OCI-LY3 (cell line): ENCODE measurements around the gene TANGO2.

Source experiments
- H2AFZ ChIP-seq: fragments of 200-600, 300-600 bp; shearing (Covaris generic); 2 replicates; pipeline ENCODE4 v1.6.0; 2014; ENCODE audit warnings: antibody characterized with exemption, low read depth, low read length
- H3K27ac ChIP-seq: fragments of 200-600, 300-600 bp; sonication (generic); 2 replicates; pipeline ENCODE4 v1.5.1; 2014; ENCODE audit warnings: mild to moderate bottlenecking, low read length, moderate library complexity, mixed read lengths
- H3K27me3 ChIP-seq: fragments of 200-600, 300-600 bp; sonication (generic); 2 replicates; pipeline ENCODE4 v1.6.1; 2014; ENCODE audit warnings: low read depth, low read length, mixed read lengths
- H3K36me3 ChIP-seq: fragments of 200-600, 300-600 bp; sonication (generic); replicated peaks from 2 replicates; pipeline ENCODE3; 2014; ENCODE audit warnings: low read depth, low read length, mixed read lengths
- H3K4me1 ChIP-seq: fragments of 300-600, 200-600 bp; sonication (generic); 2 replicates; pipeline ENCODE4 v1.6.1; 2014; ENCODE audit warnings: low read length, mixed read lengths
- H3K4me2 ChIP-seq: fragments of 200-600, 300-600 bp; sonication (generic); 2 replicates; pipeline ENCODE4 v1.6.1; 2014; ENCODE audit warnings: low read length, mixed read lengths
- H3K4me3 ChIP-seq: fragments of 300-600, 200-600 bp; sonication (generic); 2 replicates; pipeline ENCODE4 v1.5.1; 2014; ENCODE audit warnings: antibody characterized with exemption, mild to moderate bottlenecking, low read length, moderate library complexity
- H3K79me2 ChIP-seq: fragments of 300-600, 200-600 bp; shearing (Covaris generic); 2 replicates; pipeline ENCODE4 v1.6.1; 2014; ENCODE audit warnings: mild to moderate bottlenecking, low read length, mixed read lengths
- H3K9ac ChIP-seq: fragments of 300-600, 200-600 bp; shearing (Covaris generic); 2 replicates; pipeline ENCODE4 v1.6.0; 2014; ENCODE audit warnings: mild to moderate bottlenecking, low read length, moderate library complexity
- H3K9me3 ChIP-seq: fragments of 200-600, 300-600 bp; shearing (Covaris generic); 2 replicates; pipeline ENCODE4 v1.6.1; 2014; ENCODE audit warnings: low read length, mixed read lengths; ENCODE audit not compliant: insufficient read depth
- H4K20me1 ChIP-seq: fragments of 200-600, 300-600 bp; sonication (generic); 2 replicates; pipeline ENCODE4 v1.6.1; 2016; ENCODE audit warnings: low read length, mixed read lengths; ENCODE audit not compliant: insufficient read depth
- CTCF ChIP-seq: fragments of 200-600, 300-600 bp; sonication (generic); IDR thresholded peaks from 2 replicates; pipeline ENCODE4 v1.5.1; 2014; ENCODE audit warnings: antibody characterized with exemption, low read length, low read depth
- EZH2phosphoT487 ChIP-seq: fragments of 200-600 bp; shearing (Covaris generic); IDR thresholded peaks from 2 replicates; pipeline ENCODE4 v1.6.1; 2018; ENCODE audit warnings: antibody characterized with exemption, mixed run types, low read depth

Gene TANGO2

GRCh38 chr22:20058989-20059770 is 38.3 kb downstream of the TANGO2 start:
- H3K36me3 ChIP-seq, result peaks cover 6% of the 10 kb centered on the region
- H4K20me1 ChIP-seq, result 0 out of 2 replicates have a peak, but pooled peaks cover 3% of the 10 kb centered on the region
- H3K4me1 ChIP-seq, result no peaks in the 10 kb centered on the region
- no peaks in the 10 kb centered on the region for H3K79me2 ChIP-seq
- no peak overlapping the region for H3K4me2 ChIP-seq
- no peak overlapping the region for H3K9ac ChIP-seq
- no peak overlapping the region for H2AFZ ChIP-seq
- H3K27ac ChIP-seq, result no peak overlapping the region
- H3K4me3 ChIP-seq, result no peak overlapping the region
- H3K27me3 ChIP-seq, result no peaks in the 10 kb centered on the region
- no peak for TF ChIP-seq CTCF
- no peak for TF ChIP-seq EZH2phosphoT487
- no peaks in the 10 kb centered on the region for H3K9me3 ChIP-seq

DNA sequence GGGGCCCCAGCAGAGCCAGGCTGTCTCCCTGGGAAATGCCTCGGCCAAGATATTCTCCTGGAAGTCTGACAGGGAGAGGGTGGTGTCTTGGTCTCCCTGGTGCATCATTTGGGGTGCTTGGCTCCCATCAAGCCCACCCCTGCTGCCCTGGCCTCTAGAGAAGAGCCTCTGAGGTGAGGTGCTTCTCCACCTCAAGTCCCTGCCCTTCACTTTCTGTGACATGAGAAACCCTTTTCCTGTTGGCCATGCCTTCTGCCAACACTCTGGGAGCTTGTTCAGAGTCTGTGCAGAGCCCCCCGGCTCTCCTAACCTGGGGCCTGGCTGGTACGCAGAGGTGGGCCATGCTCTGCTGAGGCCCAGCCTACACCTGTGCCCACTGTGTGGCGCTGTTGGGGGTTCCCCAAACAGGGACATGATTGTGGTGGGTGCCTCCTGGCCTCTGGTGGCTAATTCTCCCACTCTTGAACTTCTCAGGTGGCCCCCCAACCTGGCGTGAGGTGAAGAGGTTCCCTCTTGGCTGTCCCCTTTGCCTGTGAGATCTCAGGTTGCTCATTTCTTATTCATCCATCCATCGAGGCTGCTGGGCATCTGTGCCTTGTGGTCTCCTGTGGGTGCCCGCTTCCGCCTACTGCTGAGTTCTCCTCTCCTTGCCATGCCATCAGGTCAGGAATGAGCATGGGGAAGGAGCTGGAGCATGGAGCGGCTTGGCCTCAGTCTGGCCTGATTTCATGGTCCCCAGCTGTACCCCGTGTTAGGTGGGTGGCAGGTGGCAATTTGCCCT is 40.0 kb downstream of the TANGO2 start:
- Histone ChIP-seq H3K9ac (no peak overlapping the region), H3K4me3 (no peak overlapping the region), H3K9me3 (no peaks in the 10 kb centered on the region), H4K20me1 (0 out of 2 replicates have a peak, but pooled peaks cover 3% of the 10 kb centered on the region), H3K36me3 (peaks cover 8% of the 10 kb centered on the region), H3K27me3 (no peaks in the 10 kb centered on the region), H2AFZ (no peak overlapping the region), H3K79me2 (no peaks in the 10 kb centered on the region), H3K4me1 (no peaks in the 10 kb centered on the region), H3K27ac (no peak overlapping the region), H3K4me2 (no peak overlapping the region)
- TF ChIP-seq EZH2phosphoT487 (no peak), CTCF (peak; percentile 45)

GRCh38 chr22:20061481-20061861 is 40.6 kb downstream of the TANGO2 start:
- H2AFZ ChIP-seq, result no peak overlapping the region
- H3K4me1 ChIP-seq, result no peaks in the 10 kb centered on the region; the same call in 1 of the 2 replicates
- no peak overlapping the region for H3K27ac ChIP-seq
- H3K4me3 ChIP-seq, result no peak overlapping the region
- H3K36me3 ChIP-seq, result peaks cover 8% of the 10 kb centered on the region
- no peak overlapping the region for H3K4me2 ChIP-seq
- H3K79me2 ChIP-seq, result no peaks in the 10 kb centered on the region
- 0 out of 2 replicates have a peak, but pooled peaks cover 3% of the 10 kb centered on the region for H4K20me1 ChIP-seq
- TF ChIP-seq CTCF (no peak), EZH2phosphoT487 (no peak)
- H3K27me3 ChIP-seq, result no peaks in the 10 kb centered on the region
- no peaks in the 10 kb centered on the region for H3K9me3 ChIP-seq
- H3K9ac ChIP-seq, result no peak overlapping the region

- Histone ChIP-seq H4K20me1 (0 out of 2 replicates have a peak, but pooled peaks cover 3% of the 10 kb centered on the region), H3K9ac (no peak overlapping the region), H3K27me3 (no peaks in the 10 kb centered on the region)
Measured at GRCh38 chr22:20062043-20062765, 41.3 kb downstream of the TANGO2 start.

More at GRCh38 chr22:20062043-20062765, 41.3 kb downstream of the TANGO2 start:
- Histone ChIP-seq H3K27ac (no peak overlapping the region), H3K9me3 (no peaks in the 10 kb centered on the region), H3K79me2 (no peaks in the 10 kb centered on the region), H2AFZ (no peak overlapping the region), H3K4me1 (no peaks in the 10 kb centered on the region; the same call in 1 of the 2 replicates), H3K36me3 (peaks cover 8% of the 10 kb centered on the region), H3K4me2 (no peak overlapping the region), H3K4me3 (no peak overlapping the region)
- no peak for TF ChIP-seq CTCF
- TF ChIP-seq EZH2phosphoT487, result no peak
